Ovary (tissue), 3 donors: ENCODE measurements around the gene KIAA1755.

Experiments
- CTCF ChIP-seq, 3 donors: fragments of 450-650 bp in 2 of 3; fragments of 200-600 bp in 1 of 3; IDR thresholded peaks; one replicate each; pipeline versions ENCODE4 v1.5.1 to v1.8.0; 2016 to 2022; ENCODE audit warnings: antibody characterized with exemption in 3 of 3, mild to moderate bottlenecking in 1 of 3
- EP300 ChIP-seq: sonication (generic); formaldehyde crosslinking; IDR thresholded peaks from one replicate; pipeline ENCODE4 v1.6.1; 2017; ENCODE audit warnings: antibody characterized with exemption
- POLR2A ChIP-seq: fragments of 450-650 bp; IDR thresholded peaks from one replicate; pipeline ENCODE4 v1.6.1; 2017; ENCODE audit warnings: antibody characterized with exemption, mild to moderate bottlenecking, moderate library complexity
- donor health status: DM: no; HTN: no; CAD: no.

- TF ChIP-seq POLR2A = no peak
- no peak for TF ChIP-seq EP300
- no peak for TF ChIP-seq CTCF (IDR thresholded peaks at IDR 0.05)
These were observed 62.9 kb downstream of the KIAA1755 start for GRCh38 chr20:38197619-38198018.
